Measurements from ENCODE around the gene REG3A. TPM values are rescaled to one million over a fixed set of nuclear protein-coding genes. Genes with fewer than 3 reads are reported as not detected.

Gene REG3A
- total RNA-seq, result not detected in 2 replicates

DNA sequence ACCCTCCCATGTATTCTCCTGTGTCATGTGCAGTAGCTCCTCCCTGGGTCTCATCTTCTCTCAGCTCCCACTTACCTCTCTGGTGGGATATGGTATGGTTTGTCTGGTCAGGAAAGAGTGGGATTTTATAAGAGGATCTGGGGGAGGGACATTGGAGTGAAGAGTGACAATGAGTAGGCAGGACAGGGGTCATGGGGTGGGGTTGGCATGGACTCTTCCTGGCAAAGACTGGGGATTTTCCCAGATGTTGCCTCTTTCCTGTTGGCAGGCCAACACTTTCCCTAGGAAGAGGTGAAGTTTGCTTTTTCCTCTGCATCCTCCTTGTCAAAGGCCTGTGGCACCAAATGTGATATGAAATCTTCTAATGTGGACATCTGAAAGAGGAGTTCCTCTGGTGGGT lies at the start of gene REG3A:
REG3A (minus strand) TSS at position 101 of the 400 bp plus-strand sequence. CDS start 348 bp downstream, outside the sequence.

DNA sequence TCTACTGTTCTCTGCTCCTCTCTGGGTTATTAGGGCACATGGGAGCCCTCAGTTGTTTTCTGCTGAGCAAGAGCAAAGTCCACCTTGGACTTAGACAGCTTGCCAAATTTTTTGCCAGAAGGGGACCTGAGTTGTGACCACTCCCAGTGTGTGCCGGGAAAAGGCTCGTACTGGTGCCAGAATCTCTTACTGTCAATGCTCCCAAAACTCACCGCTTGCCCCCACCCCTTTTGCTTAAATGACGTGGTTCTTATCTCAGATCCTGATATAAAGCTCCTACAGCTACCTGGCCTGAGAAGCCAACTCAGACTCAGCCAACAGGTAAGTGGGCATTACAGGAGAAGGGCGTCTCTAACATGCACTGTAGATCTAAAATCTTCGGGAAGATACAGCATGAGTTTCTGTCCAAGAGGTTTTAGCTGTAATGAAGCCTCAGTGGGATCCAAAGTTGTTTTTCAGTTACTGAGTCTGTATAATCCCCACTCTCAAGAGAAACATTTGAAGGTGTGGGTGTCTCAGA lies 39.3 kb downstream of the REG3A start, which contains the start of gene REG1A:
REG1A (plus strand) TSS at position 295 of the 520 bp plus-strand sequence. CDS start 374 bp downstream, outside the sequence.

Other genes with a start within 250 kb of the REG3A start
- not detected in 2 replicates for gene REG3G, start 134.1 kb downstream of the REG3A start, total RNA-seq
- gene REG1B, start 71.8 kb downstream of the REG3A start, total RNA-seq, result not detected in 2 replicates
- not detected in 2 replicates for gene REG1A, start 39.3 kb downstream of the REG3A start, total RNA-seq